ENCODE results near the gene DRAXIN. TPM values are rescaled to one million over a fixed set of nuclear protein-coding genes. Genes with fewer than 3 reads are reported as not detected.

Gene DRAXIN
- polyA plus RNA-seq, 1 of the 3 experiments (the other 2 are of a cell fraction) = 0.97 TPM

- peaks cover 0 to 6% of the 10 kb centered on the region in 2 experiments for H3K36me3 ChIP-seq (replicated peaks in 1 of 2; ENCODE audit: control insufficient read depth in 1 of 2, insufficient read depth in 2 of 2, low read length in 1 of 2)
- H3K4me1 ChIP-seq (ENCODE audit: control insufficient read depth in 1 of 2, insufficient read depth in 2 of 2, low read depth in 1 of 2, low read length in 1 of 2) = peaks cover 10 to 16% of the 10 kb centered on the region in 2 experiments; a peak in 2 of 4 replicates
- POLR2A ChIA-PET = interaction anchor here (0.6 to 0.8 kb wide), 3 partner anchors 29 to 299 kb away, joined by 3 to 5 read pairs (median 4); no protein-coding TSS in a partner anchor
- H3K27me3 ChIP-seq (ENCODE audit: insufficient read depth) = no peaks in the 10 kb centered on the region
- H3K79me2 ChIP-seq (ENCODE audit: insufficient read depth) = peaks cover 18% of the 10 kb centered on the region; the same call in 1 of the 2 replicates
- CTCF ChIA-PET = interaction anchor here (0.8 to 7.5 kb wide), 9 partner anchors 8 to 226 kb away, joined by 3 to 51 read pairs (median 5); partner anchors contain the start of gene FBXO6
- H3K9me2 ChIP-seq = no peaks in the 10 kb centered on the region
- H4K20me1 ChIP-seq (ENCODE audit: insufficient read depth) = no peaks in the 10 kb centered on the region
- peaks cover 6% of the 10 kb centered on the region for H3F3A ChIP-seq (replicated peaks; ENCODE audit: insufficient read depth)
- H3K4me3 ChIP-seq (ENCODE audit: low read depth in 2 of 2, low read length in 1 of 2) = no peak overlapping the region
- peak overlapping the region; percentile 89; the same call in 1 of the 2 replicates for H2AFZ ChIP-seq (ENCODE audit: low read depth)
- no peak overlapping the region for H3K4me2 ChIP-seq
- 75% methylated on average over 6 of the region's 7 CpGs for WGBS (ENCODE audit: low lambda C conversion rate)
- no peak overlapping the region for H3K9ac ChIP-seq
- no peak overlapping the region for H3K27ac ChIP-seq (ENCODE audit: low read depth in 2 of 2, low read length in 1 of 2)
- no peaks in the 10 kb centered on the region for H3K9me3 ChIP-seq
- DNase-seq = no peak
- TF ChIP-seq NFIC (IDR thresholded peaks at IDR 0.05; ENCODE audit: borderline replicate concordance) (no peak), RAD21 (IDR thresholded peaks at IDR 0.05; ENCODE audit: low read length) (no peak), POLR2AphosphoS5 (IDR thresholded peaks at IDR 0.05; ENCODE audit: low read depth, low read length) (no peak), PBX3 (IDR thresholded peaks at IDR 0.05) (no peak), ZBTB33 (IDR thresholded peaks at IDR 0.05; ENCODE audit: borderline replicate concordance, low read depth) (no peak), YY1 (IDR thresholded peaks at IDR 0.05; ENCODE audit: low read depth) (no peak), RXRA (IDR thresholded peaks at IDR 0.05; ENCODE audit: borderline replicate concordance, low read depth) (no peak), IRF3 (IDR thresholded peaks at IDR 0.05; ENCODE audit: low read depth, low read length) (no peak), SIN3A (IDR thresholded peaks at IDR 0.05; ENCODE audit: borderline replicate concordance, low read depth, low read length) (no peak)
Measured at GRCh38 chr1:11682287-11682771, 9.2 kb upstream of the DRAXIN start.

GRCh38 chr1:11682799-11683198, 8.7 kb upstream of the DRAXIN start:
- H3K36me3 ChIP-seq (replicated peaks in 1 of 2; ENCODE audit: control insufficient read depth in 1 of 2, insufficient read depth in 2 of 2, low read length in 1 of 2) = peaks cover 0 to 6% of the 10 kb centered on the region in 2 experiments
- peaks cover 18% of the 10 kb centered on the region; the same call in 1 of the 2 replicates for H3K79me2 ChIP-seq (ENCODE audit: insufficient read depth)
- H3K9ac ChIP-seq = no peak overlapping the region
- no peaks in the 10 kb centered on the region for H4K20me1 ChIP-seq (ENCODE audit: insufficient read depth)
- no peak overlapping the region for H3K4me2 ChIP-seq
- DNase-seq = no peak
- H3K27me3 ChIP-seq (ENCODE audit: insufficient read depth) = no peaks in the 10 kb centered on the region
- no peak overlapping the region for H3K27ac ChIP-seq (ENCODE audit: low read depth in 2 of 2, low read length in 1 of 2)
- 63% methylated on average over 1 of the region's 1 CpG for WGBS (ENCODE audit: low lambda C conversion rate)
- POLR2A ChIA-PET = interaction anchor here (0.6 to 0.8 kb wide), 3 partner anchors 29 to 298 kb away, joined by 3 to 5 read pairs (median 4); no protein-coding TSS in a partner anchor
- H2AFZ ChIP-seq (ENCODE audit: low read depth) = no peak overlapping the region
- peaks cover 10 to 16% of the 10 kb centered on the region in 2 experiments; a peak in 2 of 4 replicates for H3K4me1 ChIP-seq (ENCODE audit: control insufficient read depth in 1 of 2, insufficient read depth in 2 of 2, low read depth in 1 of 2, low read length in 1 of 2)
- peaks cover 6% of the 10 kb centered on the region for H3F3A ChIP-seq (replicated peaks; ENCODE audit: insufficient read depth)
- CTCF ChIA-PET = interaction anchor here (1.0 to 7.5 kb wide), 6 partner anchors 19 to 226 kb away, joined by 3 to 51 read pairs (median 12); partner anchors contain the start of gene FBXO6
- no peaks in the 10 kb centered on the region for H3K9me3 ChIP-seq
- no peaks in the 10 kb centered on the region for H3K9me2 ChIP-seq
- H3K4me3 ChIP-seq (ENCODE audit: low read depth in 2 of 2, low read length in 1 of 2) = no peak overlapping the region
- no peak for TF ChIP-seq RFX5 (IDR thresholded peaks at IDR 0.05; ENCODE audit: low read length)
- no peak for TF ChIP-seq RXRA (IDR thresholded peaks at IDR 0.05; ENCODE audit: borderline replicate concordance, low read depth)
- TF ChIP-seq FOSL2 (IDR thresholded peaks at IDR 0.05; ENCODE audit: borderline replicate concordance, low read depth) = no peak
- no peak for TF ChIP-seq MEF2A (IDR thresholded peaks at IDR 0.05; ENCODE audit: borderline replicate concordance, low read depth)
- no peak for TF ChIP-seq FOXM1 (IDR thresholded peaks at IDR 0.05; ENCODE audit: low read depth)
- no peak for TF ChIP-seq MXI1 (IDR thresholded peaks at IDR 0.05; ENCODE audit: low read depth, low read length)
- no peak for TF ChIP-seq TEAD4 (IDR thresholded peaks at IDR 0.05; ENCODE audit: borderline replicate concordance, insufficient read depth)
- no peak for TF ChIP-seq GABPA (IDR thresholded peaks at IDR 0.05; ENCODE audit: low read depth)
- TF ChIP-seq EZH2phosphoT487 (IDR thresholded peaks at IDR 0.05; ENCODE audit: borderline replicate concordance, low read depth) = no peak
- TF ChIP-seq ZBTB33 (IDR thresholded peaks at IDR 0.05; ENCODE audit: borderline replicate concordance, low read depth) = no peak
- no peak for TF ChIP-seq NRF1 (IDR thresholded peaks at IDR 0.05; ENCODE audit: low read depth, low read length)
- no peak for TF ChIP-seq PBX3 (IDR thresholded peaks at IDR 0.05)
- TF ChIP-seq SIN3A (IDR thresholded peaks at IDR 0.05; ENCODE audit: borderline replicate concordance, low read depth, low read length) = no peak
- no peak for TF ChIP-seq RCOR1 (IDR thresholded peaks at IDR 0.05; ENCODE audit: low read length)

Data from SK-N-SH (cell line).